22Rv1 (cell line): ENCODE data around the gene CFAP54.
A peak's percentile ranks its signal among the peaks of the same experiment; 100 is the strongest.

ENCODE experiments used
- H3K27ac ChIP-seq: fragments of 450-650 bp; 2 replicates; pipeline ENCODE4 v1.5.1; 2017
- CTCF ChIP-seq: fragments of 450-650 bp; IDR thresholded peaks from 2 replicates; pipeline ENCODE4 v1.5.1; 2017; ENCODE audit warnings: mild to moderate bottlenecking
- ZFX ChIP-seq: fragments of 450-650 bp; IDR thresholded peaks from 2 replicates; pipeline ENCODE4 v1.6.1; 2017; ENCODE audit warnings: antibody characterized with exemption, borderline replicate concordance

Gene CFAP54

GRCh38 chr12:96902076-96902475, 412.7 kb downstream of the CFAP54 start:
- H3K27ac ChIP-seq, result no peak overlapping the region
- TF ChIP-seq ZFX, result no peak
- TF ChIP-seq CTCF, result peak; percentile 28

GRCh38 chr12:96906498-96906848, 417.1 kb downstream of the CFAP54 start:
- peak overlapping the region; percentile 64 for H3K27ac ChIP-seq
- no peak for TF ChIP-seq ZFX
- TF ChIP-seq CTCF, result no peak

- H3K27ac ChIP-seq, result peak within 1 kb of the TSS; percentile 64
- no peak for TF ChIP-seq ZFX
- no peak for TF ChIP-seq CTCF
These were observed 417.7 kb downstream of the CFAP54 start, which contains the start of gene NEDD1 for GRCh38 chr12:96906849-96907670. Gene NEDD1, plus strand, starts transcription at chr12:96907257. Its CDS starts 2,503 bp downstream, at chr12:96909760.

GRCh38 chr12:96907671-96908422, 418.5 kb downstream of the CFAP54 start:
- H3K27ac ChIP-seq, result peak overlapping the region; percentile 64
- TF ChIP-seq ZFX (no peak), CTCF (no peak)

GRCh38 chr12:96908423-96908675, 419.0 kb downstream of the CFAP54 start:
- no peak for TF ChIP-seq CTCF
- no peak for TF ChIP-seq ZFX
- no peak overlapping the region for H3K27ac ChIP-seq

GRCh38 chr12:96912261-96912660, 422.9 kb downstream of the CFAP54 start:
- no peak for TF ChIP-seq CTCF
- TF ChIP-seq ZFX, result no peak
- no peak overlapping the region for H3K27ac ChIP-seq

- TF ChIP-seq ZFX, result no peak
- no peak for TF ChIP-seq CTCF
- no peak overlapping the region for H3K27ac ChIP-seq
These were observed 423.6 kb downstream of the CFAP54 start for GRCh38 chr12:96912943-96913342.
